Liver (tissue), 3 donors: ENCODE data around the gene TBC1D9B.

ENCODE experiments used
- CTCF ChIP-seq: fragments of 150-350 bp; IDR thresholded peaks from 2 replicates; pipeline ENCODE4 v1.5.1; 2017; ENCODE audit warnings: improper control_type of control experiment, low read depth, low read length; ENCODE audit not compliant: missing input control
- EGR1 ChIP-seq, 2 donors: IDR thresholded peaks; 2 replicates each; pipeline ENCODE4 v1.6.1; 2016 to 2018; ENCODE audit warnings: antibody characterized with exemption in 2 of 2, low read depth in 2 of 2
- GABPA ChIP-seq, 2 donors: IDR thresholded peaks in 1 of 2; conservative IDR thresholded peaks in 1 of 2; 2 replicates each; pipeline ENCODE4 v1.6.1; 2016; ENCODE audit warnings: antibody characterized with exemption in 2 of 2, mild to moderate bottlenecking in 1 of 2, moderate library complexity in 1 of 2
- JUND ChIP-seq, 2 donors: IDR thresholded peaks; 2 replicates each; pipeline ENCODE4 v1.6.1; 2016; ENCODE audit warnings: antibody characterized with exemption in 2 of 2
- NR2F2 ChIP-seq: IDR thresholded peaks from 2 replicates; pipeline ENCODE4 v1.6.1; 2016; ENCODE audit warnings: antibody characterized with exemption
- RAD21 ChIP-seq, 2 donors: IDR thresholded peaks; 2 replicates each; pipeline ENCODE4 v1.6.1; 2016; ENCODE audit warnings: antibody characterized with exemption in 2 of 2, mild to moderate bottlenecking in 2 of 2
- RXRA ChIP-seq, 2 donors: IDR thresholded peaks; 2 replicates each; pipeline ENCODE4 v1.6.1; 2017 to 2018; ENCODE audit warnings: antibody characterized with exemption in 2 of 2, mild to moderate bottlenecking in 1 of 2
- SP1 ChIP-seq: IDR thresholded peaks from 2 replicates; pipeline ENCODE4 v1.6.1; 2018; ENCODE audit warnings: antibody characterized with exemption, mild to moderate bottlenecking
- TAF1 ChIP-seq: conservative IDR thresholded peaks from 2 replicates; pipeline ENCODE4 v1.6.1; 2016; ENCODE audit warnings: antibody characterized with exemption, mild to moderate bottlenecking
- YY1 ChIP-seq: IDR thresholded peaks from 2 replicates; pipeline ENCODE4 v1.6.1; 2016; ENCODE audit warnings: antibody characterized with exemption, mild to moderate bottlenecking
- ZBTB33 ChIP-seq: IDR thresholded peaks from 2 replicates; pipeline ENCODE4 v1.6.1; 2016; ENCODE audit warnings: antibody characterized with exemption
- TF ChIP-seq, protein P1 (sequence below): IDR thresholded peaks from 2 replicates; pipeline ENCODE4 v1.6.1; 2016; ENCODE audit warnings: antibody characterized with exemption, mild to moderate bottlenecking
- TF ChIP-seq, protein P2 (sequence below): IDR thresholded peaks from 2 replicates; pipeline ENCODE4 v1.6.1; 2016; ENCODE audit warnings: antibody characterized with exemption
- TF ChIP-seq, protein P3 (sequence below): IDR thresholded peaks from 2 replicates; pipeline ENCODE4 v1.6.1; 2016; ENCODE audit warnings: antibody characterized with exemption
- donor health status: healthy.
- donor health status: healthy.

DNA sequence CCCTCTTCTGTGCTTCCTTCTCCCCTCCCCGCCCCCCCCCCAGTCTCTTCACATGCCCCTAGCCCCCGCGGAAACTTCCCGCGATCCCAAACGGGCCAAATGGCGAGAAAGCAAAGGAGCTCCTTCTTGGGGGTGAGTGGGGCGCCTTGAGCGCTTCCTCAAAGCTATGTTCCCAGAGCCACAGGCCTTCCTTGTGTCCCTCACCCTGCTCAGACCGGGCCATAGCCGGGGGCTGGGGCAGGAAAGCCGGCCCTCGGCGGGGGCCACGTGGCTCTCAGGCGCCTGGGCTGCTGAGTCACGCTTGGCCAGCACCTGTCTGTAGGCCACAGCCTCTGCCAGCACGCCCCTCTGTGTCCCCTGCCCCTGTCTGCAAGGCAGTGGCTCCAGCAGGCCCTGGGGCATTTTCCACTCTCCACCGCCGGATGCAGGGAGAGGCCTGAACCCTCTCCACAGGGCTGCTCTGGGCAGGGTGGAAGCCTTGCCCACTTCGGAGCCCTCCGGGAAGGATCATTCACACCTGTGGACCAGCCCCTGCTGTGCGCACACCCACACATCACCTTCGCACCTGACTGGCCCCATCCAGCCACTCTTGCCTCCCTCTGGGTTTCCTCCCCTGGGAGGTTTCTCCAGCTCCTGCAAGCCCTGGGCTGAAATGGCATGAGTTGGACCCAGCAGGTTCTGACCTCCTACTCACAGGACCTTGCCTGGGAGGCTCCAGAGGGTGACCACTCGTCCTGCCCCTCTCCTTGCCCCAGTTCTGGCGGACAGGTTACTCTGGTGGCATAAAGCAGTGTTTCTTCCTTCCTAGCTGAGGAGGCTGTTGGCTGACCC lies 88.2 kb downstream of the TBC1D9B start:
- TF ChIP-seq CTCF = no peak
- TF ChIP-seq, protein P1, sequence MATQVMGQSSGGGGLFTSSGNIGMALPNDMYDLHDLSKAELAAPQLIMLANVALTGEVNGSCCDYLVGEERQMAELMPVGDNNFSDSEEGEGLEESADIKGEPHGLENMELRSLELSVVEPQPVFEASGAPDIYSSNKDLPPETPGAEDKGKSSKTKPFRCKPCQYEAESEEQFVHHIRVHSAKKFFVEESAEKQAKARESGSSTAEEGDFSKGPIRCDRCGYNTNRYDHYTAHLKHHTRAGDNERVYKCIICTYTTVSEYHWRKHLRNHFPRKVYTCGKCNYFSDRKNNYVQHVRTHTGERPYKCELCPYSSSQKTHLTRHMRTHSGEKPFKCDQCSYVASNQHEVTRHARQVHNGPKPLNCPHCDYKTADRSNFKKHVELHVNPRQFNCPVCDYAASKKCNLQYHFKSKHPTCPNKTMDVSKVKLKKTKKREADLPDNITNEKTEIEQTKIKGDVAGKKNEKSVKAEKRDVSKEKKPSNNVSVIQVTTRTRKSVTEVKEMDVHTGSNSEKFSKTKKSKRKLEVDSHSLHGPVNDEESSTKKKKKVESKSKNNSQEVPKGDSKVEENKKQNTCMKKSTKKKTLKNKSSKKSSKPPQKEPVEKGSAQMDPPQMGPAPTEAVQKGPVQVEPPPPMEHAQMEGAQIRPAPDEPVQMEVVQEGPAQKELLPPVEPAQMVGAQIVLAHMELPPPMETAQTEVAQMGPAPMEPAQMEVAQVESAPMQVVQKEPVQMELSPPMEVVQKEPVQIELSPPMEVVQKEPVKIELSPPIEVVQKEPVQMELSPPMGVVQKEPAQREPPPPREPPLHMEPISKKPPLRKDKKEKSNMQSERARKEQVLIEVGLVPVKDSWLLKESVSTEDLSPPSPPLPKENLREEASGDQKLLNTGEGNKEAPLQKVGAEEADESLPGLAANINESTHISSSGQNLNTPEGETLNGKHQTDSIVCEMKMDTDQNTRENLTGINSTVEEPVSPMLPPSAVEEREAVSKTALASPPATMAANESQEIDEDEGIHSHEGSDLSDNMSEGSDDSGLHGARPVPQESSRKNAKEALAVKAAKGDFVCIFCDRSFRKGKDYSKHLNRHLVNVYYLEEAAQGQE = no peak
- TF ChIP-seq RXRA (IDR thresholded peaks at IDR 0.05) = no peak
- no peak for TF ChIP-seq TAF1
- TF ChIP-seq EGR1 (IDR thresholded peaks at IDR 0.05; ENCODE audit: low read depth in 2 of 2) = no peak
- TF ChIP-seq, protein P2, sequence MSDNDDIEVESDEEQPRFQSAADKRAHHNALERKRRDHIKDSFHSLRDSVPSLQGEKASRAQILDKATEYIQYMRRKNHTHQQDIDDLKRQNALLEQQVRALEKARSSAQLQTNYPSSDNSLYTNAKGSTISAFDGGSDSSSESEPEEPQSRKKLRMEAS = no peak
- TF ChIP-seq RAD21 (IDR thresholded peaks at IDR 0.05) = no peak
- TF ChIP-seq YY1 = peak; percentile 10
- no peak for TF ChIP-seq GABPA (IDR thresholded peaks at IDR 0.05 in 1 of 2, conservative IDR thresholded peaks at IDR 0.05 in 1 of 2)
- TF ChIP-seq JUND (IDR thresholded peaks at IDR 0.05) = no peak
- TF ChIP-seq SP1 = no peak
- TF ChIP-seq, protein P3, sequence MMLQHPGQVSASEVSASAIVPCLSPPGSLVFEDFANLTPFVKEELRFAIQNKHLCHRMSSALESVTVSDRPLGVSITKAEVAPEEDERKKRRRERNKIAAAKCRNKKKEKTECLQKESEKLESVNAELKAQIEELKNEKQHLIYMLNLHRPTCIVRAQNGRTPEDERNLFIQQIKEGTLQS = no peak
- TF ChIP-seq ZBTB33 = no peak
- no peak for TF ChIP-seq NR2F2
